Adipocyte (in vitro differentiated cells): ENCODE results near the gene MAPK4.

Experiments used
- DNase-seq: peaks from one replicate; pipeline ENCODE4 v3.0.0-alpha.2; 2015; ENCODE audit warnings: low read depth
- H3K27me3 ChIP-seq: replicated peaks from 2 replicates; pipeline ENCODE4 v1.7.0; 2013; ENCODE audit warnings: mild to moderate bottlenecking, low read length, moderate library complexity; ENCODE audit not compliant: control insufficient read depth, insufficient read depth
- H3K36me3 ChIP-seq: 2 replicates; pipeline ENCODE4 v1.7.0; 2013; ENCODE audit warnings: low read length, mild to moderate bottlenecking, moderate library complexity; ENCODE audit not compliant: control insufficient read depth, insufficient read depth, severe bottlenecking
- H3K4me1 ChIP-seq: 2 replicates; pipeline ENCODE4 v1.7.0; 2013; ENCODE audit warnings: mild to moderate bottlenecking, low read length, moderate library complexity; ENCODE audit not compliant: control insufficient read depth, insufficient read depth
- H3K4me3 ChIP-seq: 2 replicates; pipeline ENCODE4 v1.7.0; 2013; ENCODE audit warnings: mild to moderate bottlenecking, low read length, moderate library complexity
- H3K9ac ChIP-seq: 2 replicates; pipeline ENCODE4 v1.7.0; 2013; ENCODE audit warnings: mild to moderate bottlenecking, low read length, moderate library complexity
- H3K9me3 ChIP-seq: 2 replicates; pipeline ENCODE4 v1.7.0; 2013; ENCODE audit warnings: mild to moderate bottlenecking, low read length, moderate library complexity; ENCODE audit not compliant: control insufficient read depth

The MAPK4 gene

DNA sequence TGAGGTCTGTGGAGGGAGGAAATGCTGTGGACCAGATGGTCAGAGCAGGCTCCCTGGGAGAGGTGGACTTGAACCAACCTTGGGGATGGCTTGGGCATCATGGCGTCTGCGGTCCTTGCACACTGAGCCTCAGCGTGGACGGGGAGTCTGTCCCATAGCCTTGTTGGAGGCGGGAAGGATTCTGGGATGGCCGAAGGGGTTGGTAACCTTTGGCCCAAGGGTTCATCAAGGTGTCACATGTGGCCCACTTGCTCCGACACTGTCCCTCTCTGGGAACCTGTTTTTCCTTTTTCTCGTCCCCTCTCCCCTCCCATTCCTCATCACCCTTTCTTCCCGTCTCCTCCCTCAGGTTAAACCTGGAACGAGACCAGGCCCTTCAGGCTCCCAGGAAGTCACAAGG lies 66.4 kb downstream of the MAPK4 start:
- Histone ChIP-seq H3K9me3 (no peaks in the 10 kb centered on the region), H3K27me3 (peaks cover 17% of the 10 kb centered on the region), H3K36me3 (no peaks in the 10 kb centered on the region), H3K4me1 (no peaks in the 10 kb centered on the region), H3K9ac (no peak overlapping the region), H3K4me3 (no peak overlapping the region)
- no peak for DNase-seq

GRCh38 chr18:50627594-50628532 lies 68.0 kb downstream of the MAPK4 start:
- Histone ChIP-seq H3K9ac (no peak overlapping the region), H3K4me3 (no peak overlapping the region), H3K4me1 (peaks cover 9% of the 10 kb centered on the region), H3K9me3 (no peaks in the 10 kb centered on the region), H3K27me3 (peaks cover 13% of the 10 kb centered on the region), H3K36me3 (no peaks in the 10 kb centered on the region)
- no peak for DNase-seq

DNA sequence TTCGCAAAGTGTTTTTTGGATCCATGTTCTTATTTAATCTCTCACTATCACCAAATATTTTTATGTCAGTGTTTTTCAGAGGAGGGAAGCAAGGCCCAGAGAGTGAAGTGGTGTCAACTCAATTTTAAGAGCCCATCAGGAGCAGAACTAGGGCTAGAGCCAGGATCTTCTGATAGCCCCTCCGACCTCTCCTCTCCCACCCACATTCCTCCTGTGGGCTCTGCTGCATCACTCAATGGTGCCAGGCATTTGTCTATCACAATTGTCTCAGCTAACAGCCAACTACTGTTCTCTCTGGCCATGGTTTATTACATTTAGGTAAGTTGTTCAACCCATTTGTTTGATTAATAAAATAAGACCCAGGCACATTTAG lies 68.6 kb downstream of the MAPK4 start:
- Histone ChIP-seq H3K9ac (no peak overlapping the region), H3K9me3 (no peaks in the 10 kb centered on the region), H3K27me3 (peaks cover 8% of the 10 kb centered on the region), H3K4me3 (no peak overlapping the region), H3K4me1 (peaks cover 11% of the 10 kb centered on the region), H3K36me3 (no peaks in the 10 kb centered on the region)
- no peak for DNase-seq

GRCh38 chr18:50629148-50629631 lies 69.3 kb downstream of the MAPK4 start:
- H3K4me3 ChIP-seq: no peak overlapping the region

GRCh38 chr18:50630895-50631294 lies 71.0 kb downstream of the MAPK4 start:
- Histone ChIP-seq H3K27me3 (peaks cover 7% of the 10 kb centered on the region), H3K36me3 (no peaks in the 10 kb centered on the region), H3K9me3 (no peaks in the 10 kb centered on the region), H3K4me3 (no peak overlapping the region), H3K9ac (no peak overlapping the region), H3K4me1 (peaks cover 11% of the 10 kb centered on the region)
- DNase-seq: no peak

More at GRCh38 chr18:50629148-50629631, 69.3 kb downstream of the MAPK4 start:
- Histone ChIP-seq H3K9me3 (no peaks in the 10 kb centered on the region), H3K4me1 (peaks cover 11% of the 10 kb centered on the region), H3K27me3 (peaks cover 7% of the 10 kb centered on the region), H3K9ac (no peak overlapping the region), H3K36me3 (no peaks in the 10 kb centered on the region)
- no peak for DNase-seq

DNA sequence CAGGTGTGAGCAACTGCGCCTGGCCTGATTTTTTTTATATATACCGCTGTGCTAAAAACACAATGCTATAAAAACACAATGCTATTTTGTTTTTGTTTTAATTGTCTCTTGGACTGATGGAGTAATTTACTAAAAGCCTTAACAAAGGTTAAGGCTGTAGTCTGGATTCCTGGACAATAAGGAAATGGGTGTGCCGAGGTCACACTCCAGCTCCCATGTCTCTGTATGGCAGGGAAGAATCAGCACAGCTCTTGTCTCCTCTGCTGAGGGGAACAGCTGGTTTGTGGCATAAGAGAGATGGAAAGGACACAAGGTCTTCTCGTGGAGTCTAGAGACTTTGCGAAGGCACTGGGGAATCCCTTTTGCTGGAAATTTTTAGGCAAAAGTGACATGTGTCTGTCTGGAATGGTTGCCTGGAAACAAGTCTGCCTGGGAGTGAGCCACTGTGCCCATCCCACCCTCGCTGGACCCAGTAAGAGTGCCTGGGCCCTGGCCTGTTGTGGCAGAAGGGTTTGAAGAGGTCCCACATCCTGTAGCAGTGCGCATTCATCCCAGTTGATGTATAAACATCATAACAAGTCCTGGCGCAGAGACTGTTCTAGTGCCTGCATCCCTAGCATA lies 73.1 kb downstream of the MAPK4 start:
- H3K4me1 ChIP-seq: peaks cover 11% of the 10 kb centered on the region
- no peaks in the 10 kb centered on the region for H3K36me3 ChIP-seq
- H3K4me3 ChIP-seq: no peak overlapping the region
- peaks cover 7% of the 10 kb centered on the region for H3K27me3 ChIP-seq
- no peak for DNase-seq
- H3K9ac ChIP-seq: no peak overlapping the region
- H3K9me3 ChIP-seq: no peaks in the 10 kb centered on the region

DNA sequence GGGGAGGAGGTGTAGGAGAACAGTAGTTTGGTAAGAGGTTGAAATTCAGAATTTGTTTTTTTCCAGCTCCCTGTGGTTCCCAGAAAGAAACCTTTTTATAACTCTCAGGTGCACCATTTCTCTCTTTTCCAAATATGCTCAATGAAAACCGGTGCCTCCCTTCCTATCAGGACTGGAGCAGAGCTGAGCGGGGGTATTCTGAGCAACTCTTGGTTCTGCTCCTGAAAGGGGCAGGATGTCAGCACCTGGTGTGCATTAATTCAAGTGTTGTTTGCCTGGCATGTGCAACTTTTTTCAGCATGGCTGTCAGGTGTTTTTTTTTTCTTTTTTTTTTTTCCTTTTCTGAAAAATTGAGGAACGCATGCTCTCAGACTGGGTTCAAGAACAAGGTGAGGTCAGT lies 74.1 kb downstream of the MAPK4 start:
- Histone ChIP-seq H3K4me1 (peaks cover 11% of the 10 kb centered on the region), H3K36me3 (no peaks in the 10 kb centered on the region), H3K9me3 (no peaks in the 10 kb centered on the region), H3K27me3 (peaks cover 3% of the 10 kb centered on the region), H3K9ac (no peak overlapping the region), H3K4me3 (no peak overlapping the region)
- no peak for DNase-seq

GRCh38 chr18:50636366-50637057 lies 76.6 kb downstream of the MAPK4 start:
- peaks cover 11% of the 10 kb centered on the region for H3K4me1 ChIP-seq
- no peak overlapping the region for H3K4me3 ChIP-seq
- H3K9me3 ChIP-seq: no peaks in the 10 kb centered on the region
- H3K9ac ChIP-seq: no peak overlapping the region
- H3K27me3 ChIP-seq: peaks cover 3% of the 10 kb centered on the region
- no peaks in the 10 kb centered on the region for H3K36me3 ChIP-seq
- no peak for DNase-seq

GRCh38 chr18:50638016-50638883 lies 78.4 kb downstream of the MAPK4 start:
- Histone ChIP-seq H3K4me3 (no peak overlapping the region), H3K4me1 (no peaks in the 10 kb centered on the region), H3K9me3 (no peaks in the 10 kb centered on the region), H3K9ac (no peak overlapping the region), H3K27me3 (peaks cover 3% of the 10 kb centered on the region), H3K36me3 (no peaks in the 10 kb centered on the region)
- no peak for DNase-seq

DNA sequence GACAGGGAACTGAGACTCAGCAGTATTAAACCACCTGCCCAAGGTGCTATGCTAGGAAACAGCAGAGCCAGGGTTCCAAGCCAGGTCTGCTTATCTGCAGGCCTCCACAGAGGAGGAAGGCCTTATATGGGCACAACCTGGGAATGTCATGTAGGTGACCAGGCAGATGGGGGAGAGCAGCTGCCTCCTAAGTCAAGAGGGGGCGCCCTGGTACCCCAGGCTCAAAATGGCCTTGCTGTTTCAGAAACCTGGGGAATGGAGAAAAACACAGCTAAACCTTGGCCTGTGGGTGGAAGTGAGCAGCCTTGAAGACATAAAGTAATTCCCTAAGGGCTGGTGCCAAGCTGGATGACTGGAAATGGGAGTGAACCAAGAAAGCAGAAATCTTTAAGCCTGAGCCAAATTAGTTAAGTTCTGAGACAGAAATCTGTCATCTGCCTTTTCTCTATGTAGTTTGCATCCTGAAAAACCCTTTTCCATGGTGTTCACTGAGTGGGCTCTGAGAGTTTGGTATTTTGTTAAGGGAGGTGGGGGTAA lies 79.1 kb downstream of the MAPK4 start:
- Histone ChIP-seq H3K4me1 (no peaks in the 10 kb centered on the region), H3K9ac (no peak overlapping the region), H3K9me3 (no peaks in the 10 kb centered on the region), H3K4me3 (no peak overlapping the region), H3K27me3 (peaks cover 5% of the 10 kb centered on the region), H3K36me3 (no peaks in the 10 kb centered on the region)
- no peak for DNase-seq
